HG02943 (cell line): ENCODE data around the gene NSUN2.
A peak's percentile ranks its signal among the peaks of the same experiment; 100 is the strongest.
"Not testable (repeated sequence)": the region's sequence is repeated elsewhere in the genome, so short reads cannot be mapped to it uniquely, and the experiment has no call there.

Experiments
- ATAC-seq: cut with Tn5 transposase; IDR thresholded peaks from one replicate; pipeline ENCODE4 v1.9.1; 2021; ENCODE audit warnings: mild to moderate bottlenecking, low read depth, moderate library complexity; ENCODE audit not compliant: unreplicated experiment

Gene NSUN2

GRCh38 chr5:6645571-6646362 is 12.9 kb upstream of the NSUN2 start:
- ATAC-seq, result not testable (repeated sequence)

- ATAC-seq, result no peak
Measured at GRCh38 chr5:6644794-6645241, 12.0 kb upstream of the NSUN2 start.

- no peak for ATAC-seq
Measured at GRCh38 chr5:6642655-6643054, 9.8 kb upstream of the NSUN2 start.

GRCh38 chr5:6638236-6638635 is 5.4 kb upstream of the NSUN2 start:
- ATAC-seq, result no peak

- ATAC-seq, result no peak
Measured at GRCh38 chr5:6637590-6637989, 4.7 kb upstream of the NSUN2 start.

- no peak for ATAC-seq
Measured at GRCh38 chr5:6637022-6637421, 4.2 kb upstream of the NSUN2 start.

- no peak for ATAC-seq
Measured at GRCh38 chr5:6636293-6636692, 3.4 kb upstream of the NSUN2 start.

GRCh38 chr5:6634788-6635430 is 2.1 kb upstream of the NSUN2 start:
- ATAC-seq, result no peak

GRCh38 chr5:6634306-6634705 is 1.5 kb upstream of the NSUN2 start:
- ATAC-seq, result no peak

- peak; percentile 44 for ATAC-seq
Measured at GRCh38 chr5:6633469-6634245, 813 bp upstream of the NSUN2 start.

- peak; percentile 31 for ATAC-seq
Measured at GRCh38 chr5:6632324-6632887, 438 bp downstream of the NSUN2 start.

- no peak for ATAC-seq
Measured at GRCh38 chr5:6631441-6631840, 1.4 kb downstream of the NSUN2 start.

- ATAC-seq, result no peak
Measured at GRCh38 chr5:6626508-6626907, 6.3 kb downstream of the NSUN2 start.

GRCh38 chr5:6623941-6624340 is 8.9 kb downstream of the NSUN2 start:
- ATAC-seq, result no peak

- no peak for ATAC-seq
Measured at GRCh38 chr5:6623228-6623627, 9.6 kb downstream of the NSUN2 start.

- ATAC-seq, result no peak
Measured at GRCh38 chr5:6616632-6617031, 16.2 kb downstream of the NSUN2 start.

GRCh38 chr5:6615034-6615815 is 17.6 kb downstream of the NSUN2 start:
- ATAC-seq, result no peak

GRCh38 chr5:6611334-6612256 is 21.2 kb downstream of the NSUN2 start:
- no peak for ATAC-seq

GRCh38 chr5:6608016-6608415 is 24.8 kb downstream of the NSUN2 start:
- ATAC-seq, result no peak
